Posterior cingulate gyrus (tissue), 11 donors: ENCODE data around the gene RNF44.
"Not testable (repeated sequence)": the region's sequence is repeated elsewhere in the genome, so short reads cannot be mapped to it uniquely, and the experiment has no call there.

ENCODE experiments used
- DNase-seq, 10 donors: peaks; one replicate each; pipeline versions ENCODE4 v3.0.0 to v3.0.0-alpha.2; 2020 to 2021; ENCODE audit warnings: mixed read lengths in 3 of 10
- intact Hi-C: fragments of 100-400 bp; cut with DNase I; formaldehyde crosslinking; loops from one replicate; pipeline ENCODE4 v1.15.1; 2023

Gene RNF44

DNA sequence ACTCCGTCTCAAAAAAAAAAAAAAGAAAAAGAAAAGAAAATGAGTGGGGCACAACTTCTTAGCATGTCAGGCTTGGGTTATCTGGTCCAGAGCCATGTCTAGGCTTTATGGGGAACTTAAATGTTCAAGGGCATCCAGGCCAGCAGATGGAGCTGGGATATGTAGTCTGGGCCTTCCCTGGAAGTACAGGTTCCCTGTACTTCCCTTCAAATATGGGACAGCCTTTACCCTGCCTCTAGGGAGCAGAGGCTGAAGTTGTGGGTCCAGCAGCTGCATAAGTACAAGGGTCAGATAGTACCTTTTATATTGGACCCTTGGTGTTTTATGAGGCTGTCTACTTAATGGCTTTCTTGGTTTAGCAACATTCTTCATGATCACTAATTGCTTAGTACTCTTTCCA lies 46.9 kb downstream of the RNF44 start:
- DNase-seq, result no peak
- intact Hi-C loops, result no loop called here

DNA sequence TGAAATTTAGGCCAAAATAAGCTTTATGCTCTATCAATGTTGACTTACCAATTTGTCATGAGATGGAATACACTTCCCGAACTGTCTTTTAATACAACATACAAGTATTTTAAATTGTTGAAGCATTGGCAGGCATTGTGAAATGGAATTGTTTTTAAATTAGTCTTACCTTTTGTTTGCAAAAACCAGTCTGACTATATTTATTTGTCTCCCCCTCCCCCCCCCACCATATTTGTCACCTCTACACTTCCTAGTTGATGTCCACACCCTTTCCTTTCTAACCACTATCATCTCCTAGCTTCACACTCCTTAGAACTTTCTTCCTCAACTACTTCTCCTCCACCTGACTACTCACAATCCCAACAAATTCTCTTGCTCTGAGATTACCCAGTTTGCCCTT lies 48.1 kb downstream of the RNF44 start:
- intact Hi-C loops, result no loop called here
- no peak for DNase-seq

DNA sequence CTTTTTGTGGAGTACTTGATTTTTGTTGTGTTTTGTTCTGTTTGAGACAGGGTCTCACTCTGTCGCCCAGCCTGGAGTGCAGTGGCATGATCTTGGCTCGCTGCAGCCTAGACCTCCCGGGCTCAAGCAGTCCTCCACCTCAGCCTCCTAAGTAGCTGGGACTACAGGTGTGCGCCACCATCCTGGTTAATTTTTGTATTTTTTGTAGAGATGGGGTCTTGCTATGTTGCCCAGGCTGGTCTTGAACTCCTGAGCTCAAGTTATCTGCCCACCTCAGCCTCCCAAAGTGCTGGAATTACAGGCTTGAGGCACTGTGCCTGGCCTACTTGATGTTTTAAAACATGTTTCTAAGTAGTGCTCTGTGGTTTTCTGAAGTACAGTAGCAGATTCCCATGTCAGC lies 50.0 kb downstream of the RNF44 start:
- DNase-seq, intact Hi-C loops: not testable (repeated sequence)

DNA sequence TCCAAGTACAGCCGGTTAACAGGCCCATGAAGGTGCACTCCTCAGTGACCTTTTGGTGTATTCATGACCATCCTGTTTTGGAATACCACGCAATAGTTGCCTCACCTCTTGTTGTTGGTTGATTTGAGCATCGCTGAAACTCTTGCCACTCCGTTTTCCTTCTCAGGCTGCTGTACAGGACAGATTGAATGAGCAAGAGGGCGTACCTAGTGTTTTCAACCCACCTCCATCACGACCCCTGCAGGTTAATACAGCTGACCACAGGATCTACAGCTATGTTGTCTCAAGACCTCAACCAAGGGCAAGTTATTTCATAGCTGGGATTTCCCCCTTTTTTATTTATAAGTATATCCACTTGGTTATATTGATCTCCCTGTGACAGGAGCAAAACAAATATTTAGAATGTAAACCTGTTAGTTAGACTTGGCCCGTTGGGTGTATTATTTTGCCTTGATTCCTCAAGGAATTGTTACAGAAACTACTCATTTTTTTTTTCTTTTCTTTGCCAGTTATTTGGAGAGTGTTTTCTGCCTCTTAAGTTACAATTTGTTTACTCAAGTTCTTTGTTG lies 50.9 kb downstream of the RNF44 start:
- intact Hi-C loops, result no loop called here
- no peak for DNase-seq

DNA sequence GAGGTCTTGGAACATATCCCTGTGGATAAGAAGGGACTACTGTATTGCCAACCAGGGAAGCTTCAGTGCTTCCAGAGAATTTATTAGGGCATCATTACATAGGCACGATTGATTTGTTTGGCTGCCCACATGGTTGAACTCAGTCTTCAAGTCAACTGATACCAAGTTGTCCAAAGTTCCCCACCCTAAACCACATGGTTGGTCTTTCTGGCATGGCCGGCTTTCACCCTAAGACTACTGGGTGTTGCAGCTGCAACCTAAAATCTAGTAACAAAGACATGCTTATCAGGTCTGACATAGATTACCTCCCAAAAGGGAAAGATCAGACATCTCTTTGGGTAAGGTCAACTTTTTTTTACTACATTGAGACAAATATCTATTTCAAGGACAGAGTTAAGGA lies 52.0 kb downstream of the RNF44 start:
- DNase-seq, result no peak
- intact Hi-C loops, result no loop called here

DNA sequence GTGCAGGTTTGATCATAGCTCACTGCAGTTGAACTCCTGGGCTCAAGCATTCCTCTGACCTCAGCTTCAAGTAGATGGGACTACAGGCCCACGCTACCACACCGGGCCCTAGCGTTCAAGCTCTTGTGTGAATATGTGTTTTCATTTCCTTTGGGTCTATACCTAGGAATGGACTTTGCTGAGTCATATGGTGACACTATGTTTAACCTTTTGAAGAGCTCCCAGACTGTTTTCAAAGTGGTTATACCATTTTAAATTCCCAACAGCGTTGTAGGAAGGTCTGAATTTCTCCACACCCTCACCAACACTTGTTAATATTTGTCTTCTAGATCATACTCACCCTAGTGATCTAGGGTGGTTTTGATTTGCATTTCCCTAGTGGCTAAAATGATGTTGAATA lies 55.5 kb downstream of the RNF44 start:
- no peak for DNase-seq
- intact Hi-C loops, result no loop called here
